ENCODE results near the gene XRCC5.
"Not testable (repeated sequence)": the region's sequence is repeated elsewhere in the genome, so short reads cannot be mapped to it uniquely, and the experiment has no call there.

XRCC5 gene

DNA sequence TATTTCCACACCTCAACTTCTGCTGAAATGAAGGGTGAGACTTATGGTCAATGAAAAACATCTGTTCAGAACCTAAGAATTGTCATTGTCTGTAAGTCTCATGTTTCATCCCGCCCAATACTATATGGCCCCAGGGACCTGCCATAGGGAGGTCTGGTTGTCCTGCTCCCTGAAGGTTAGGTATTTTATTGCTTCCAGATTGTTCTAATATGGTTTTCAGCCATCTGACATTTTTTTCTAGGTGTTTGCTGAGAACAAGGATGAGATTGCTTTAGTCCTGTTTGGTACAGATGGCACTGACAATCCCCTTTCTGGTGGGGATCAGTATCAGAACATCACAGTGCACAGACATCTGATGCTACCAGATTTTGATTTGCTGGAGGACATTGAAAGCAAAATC is 7.3 kb downstream of the XRCC5 start:
- DNase-seq = no peak

DNA sequence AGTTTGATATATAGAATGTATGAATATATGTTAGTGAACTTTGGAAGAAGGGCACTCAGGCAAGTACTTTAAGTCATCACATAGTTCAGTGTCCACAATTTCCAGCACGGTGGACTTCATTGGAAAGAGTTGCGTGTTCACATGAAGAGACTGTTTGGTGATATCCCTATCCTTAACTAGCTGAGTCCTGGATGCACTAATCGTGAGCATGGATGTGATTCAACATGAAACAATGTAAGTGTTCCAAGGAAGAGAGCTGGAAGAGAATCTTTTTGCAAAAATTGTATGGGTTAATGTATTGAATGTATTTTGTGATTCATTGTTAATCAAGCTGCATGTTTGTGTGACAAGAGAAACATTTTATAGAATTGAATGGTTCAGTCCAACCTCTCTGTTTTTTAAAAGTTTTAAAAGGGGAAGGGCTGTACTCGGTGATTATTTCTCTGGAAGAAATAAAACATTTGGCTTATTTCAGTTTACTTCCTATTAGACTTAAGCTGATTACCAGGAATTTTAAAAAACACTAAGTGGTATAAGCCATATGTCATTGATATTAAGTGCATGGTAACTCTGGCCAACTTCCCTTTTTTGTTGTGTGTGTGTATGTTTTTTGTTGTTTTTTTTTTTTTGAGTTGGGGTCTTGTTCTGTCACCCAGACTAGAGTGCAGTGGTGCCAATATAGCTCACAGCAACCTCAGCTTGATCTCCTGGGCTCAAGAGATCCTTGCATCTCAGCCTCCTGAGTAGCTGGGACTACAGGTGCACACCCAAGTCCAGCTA is 8.6 kb downstream of the XRCC5 start:
- DNase-seq = no peak

DNA sequence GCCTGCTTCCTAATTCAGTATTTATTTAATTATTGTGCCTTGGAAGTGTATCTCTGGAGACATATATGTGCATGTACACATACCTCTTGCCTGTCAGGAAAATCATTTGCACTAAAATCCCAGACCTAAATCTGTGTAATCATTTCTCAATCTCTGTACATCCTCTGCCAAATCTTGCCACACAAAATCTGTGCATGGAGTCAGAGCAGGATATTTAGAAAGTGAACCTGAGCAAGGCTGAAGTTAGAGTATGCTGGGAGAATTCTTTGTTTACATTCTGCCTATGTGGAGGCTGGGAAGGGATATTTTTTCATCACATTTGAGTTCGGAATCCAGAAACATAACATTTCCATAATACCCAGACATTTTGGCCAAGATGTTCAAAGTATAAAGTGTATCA is 9.3 kb downstream of the XRCC5 start:
- DNase-seq = no peak

DNA sequence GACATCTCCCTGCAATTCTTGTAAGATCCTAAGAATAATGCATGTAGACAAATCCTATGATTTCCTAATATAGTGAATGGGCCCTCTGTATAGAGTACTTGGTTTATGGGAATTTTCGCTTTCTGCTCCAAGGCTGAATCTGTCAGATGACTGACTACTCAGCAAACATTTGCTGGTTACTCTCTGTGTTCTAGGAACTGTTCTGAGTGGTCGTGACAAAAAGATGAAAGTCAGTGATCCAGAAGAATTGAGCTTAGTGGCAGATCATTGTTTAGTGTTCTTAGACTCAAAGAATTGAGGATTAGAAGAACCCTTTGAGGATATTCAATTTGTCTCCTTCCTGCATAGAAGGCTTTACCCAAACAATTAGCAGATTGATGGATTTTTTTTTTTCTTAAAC is 10.0 kb downstream of the XRCC5 start:
- no peak for DNase-seq

DNA sequence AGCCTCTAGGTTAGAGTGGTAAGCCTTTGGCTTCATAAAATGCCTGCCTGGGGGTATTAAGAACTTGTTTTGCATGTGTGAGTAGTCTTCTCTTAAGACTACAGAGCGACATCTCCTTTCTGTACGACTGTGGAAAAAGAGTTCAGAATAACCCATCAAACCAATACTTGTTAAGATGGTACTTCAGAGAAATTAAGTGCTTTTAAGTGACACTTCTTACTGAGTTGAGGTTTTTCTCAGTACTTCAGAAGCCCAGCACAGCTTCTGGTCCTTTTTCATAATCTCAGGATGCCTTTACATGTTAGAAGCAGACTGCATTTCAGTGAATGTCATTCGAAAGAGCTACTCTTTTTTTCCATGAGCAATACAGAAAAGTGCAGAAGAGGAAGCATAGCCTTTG is 10.8 kb downstream of the XRCC5 start:
- no peak for DNase-seq

DNA sequence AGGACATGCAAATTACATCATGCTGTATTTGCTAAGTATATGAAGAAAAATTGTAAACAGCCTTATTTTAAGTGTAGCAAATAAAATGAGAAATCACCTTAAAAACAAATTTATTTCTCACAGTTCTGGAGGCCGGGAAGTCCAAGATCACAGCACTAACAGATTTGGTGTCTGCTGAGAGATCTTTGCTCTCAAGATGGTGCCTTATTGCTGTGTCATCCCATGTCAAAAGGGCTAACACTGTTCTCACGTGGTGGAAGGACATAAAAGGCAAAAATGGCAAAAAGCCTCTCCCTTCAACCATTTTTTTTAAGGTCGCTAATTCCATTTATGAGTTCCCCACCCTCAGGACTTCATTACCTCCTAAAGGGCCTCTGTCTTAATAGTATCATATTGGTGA is 12.1 kb downstream of the XRCC5 start:
- no peak for DNase-seq

DNA sequence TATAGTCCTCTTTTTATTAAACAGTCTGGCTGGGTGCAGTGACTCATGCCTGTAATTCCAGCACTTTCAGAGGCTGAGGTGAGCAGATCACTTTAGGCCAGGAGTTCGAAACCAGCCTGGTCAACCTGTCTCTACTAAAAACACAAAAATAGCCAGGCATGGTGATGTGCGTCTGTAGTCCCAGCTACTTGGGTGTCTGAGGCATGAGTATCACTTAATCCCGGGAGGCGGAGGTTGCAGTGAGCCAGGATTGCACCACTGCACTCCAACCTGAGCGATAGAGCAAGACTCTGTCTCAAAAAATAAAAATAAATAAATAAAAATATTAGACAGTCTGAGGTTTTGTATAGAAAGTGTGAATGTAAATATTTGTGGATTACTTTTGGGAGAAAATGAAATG is 17.8 kb downstream of the XRCC5 start:
- DNase-seq = no peak

DNA sequence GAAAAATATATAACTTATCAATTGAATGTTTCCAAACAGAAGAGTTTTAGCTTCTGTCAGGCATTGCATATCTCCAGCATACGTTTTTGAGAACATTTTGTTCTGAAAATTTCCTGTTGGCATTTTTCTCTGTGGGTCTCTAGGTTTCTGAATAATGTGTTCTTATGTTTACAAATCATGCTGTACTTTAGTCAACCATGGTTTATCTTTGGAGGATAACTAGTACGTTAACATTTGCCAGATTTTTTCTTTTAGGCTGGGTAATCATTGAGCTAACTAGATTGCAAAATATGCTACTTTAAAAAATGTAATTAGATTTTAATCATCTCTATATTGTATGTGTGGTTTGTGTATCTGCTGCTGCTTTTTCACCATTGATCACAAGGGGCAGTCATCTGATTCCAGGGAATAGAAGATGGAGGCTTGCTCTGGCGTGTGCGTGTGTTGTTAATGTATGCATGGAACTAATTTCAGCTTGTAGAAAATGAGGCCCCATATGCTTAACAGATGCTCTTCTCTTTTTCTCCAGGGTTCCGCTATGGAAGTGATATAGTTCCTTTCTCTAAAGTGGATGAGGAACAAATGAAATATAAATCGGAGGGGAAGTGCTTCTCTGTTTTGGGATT is 21.3 kb downstream of the XRCC5 start:
- DNase-seq = no peak

DNA sequence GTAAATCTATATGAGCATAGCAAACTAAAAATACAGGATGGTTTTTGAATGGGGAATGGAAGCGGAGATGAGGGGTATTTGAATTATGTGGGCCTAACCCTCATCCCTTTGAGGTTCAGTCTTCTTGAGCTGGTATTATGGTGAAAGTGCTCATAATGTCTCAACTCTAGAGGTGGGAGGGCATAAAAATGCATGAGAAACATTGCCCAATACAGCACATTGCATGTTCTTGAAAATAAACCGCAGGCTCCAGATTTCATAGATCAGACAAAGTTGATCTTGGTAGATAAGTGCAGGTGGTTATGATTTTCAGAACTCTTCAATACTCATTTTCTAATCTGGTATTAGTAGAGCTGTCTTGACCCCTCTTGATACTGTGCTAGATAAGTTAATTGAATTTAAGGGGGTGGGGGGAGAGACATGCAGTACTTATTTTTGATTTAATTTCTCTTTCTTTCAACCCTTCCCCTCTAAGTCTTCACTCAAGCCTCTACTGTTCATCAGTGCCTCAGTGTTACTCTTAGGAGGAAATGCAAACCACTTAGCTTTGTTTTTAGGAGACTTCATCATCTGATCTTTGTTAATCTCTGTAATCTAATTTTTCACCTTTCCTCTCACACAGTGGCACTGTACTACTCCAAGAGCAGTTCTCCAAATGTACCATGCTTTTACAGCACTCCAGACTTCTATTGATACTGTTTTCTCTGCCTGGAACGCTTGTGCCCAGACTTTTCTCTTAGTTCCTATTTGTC is 22.2 kb downstream of the XRCC5 start:
- no peak for DNase-seq

DNA sequence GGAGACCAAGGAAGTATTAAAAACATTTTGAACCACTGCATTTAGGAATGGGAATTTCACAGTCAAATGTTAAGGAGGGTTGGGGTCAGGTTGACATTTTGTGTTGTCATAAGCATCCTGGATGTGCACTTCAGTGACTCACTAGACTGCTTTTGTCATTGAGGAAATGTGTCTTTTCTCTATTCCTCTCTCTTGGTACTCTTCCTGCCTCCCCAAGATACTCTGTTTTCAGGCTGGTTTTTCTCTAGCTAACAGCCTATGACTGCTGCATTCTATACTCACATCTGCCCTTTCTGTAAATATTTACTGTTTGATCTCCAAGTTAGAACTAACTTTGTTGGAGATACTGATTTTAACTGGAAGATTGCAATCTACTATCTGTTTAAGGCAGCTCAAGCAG is 23.4 kb downstream of the XRCC5 start:
- DNase-seq = no peak

DNA sequence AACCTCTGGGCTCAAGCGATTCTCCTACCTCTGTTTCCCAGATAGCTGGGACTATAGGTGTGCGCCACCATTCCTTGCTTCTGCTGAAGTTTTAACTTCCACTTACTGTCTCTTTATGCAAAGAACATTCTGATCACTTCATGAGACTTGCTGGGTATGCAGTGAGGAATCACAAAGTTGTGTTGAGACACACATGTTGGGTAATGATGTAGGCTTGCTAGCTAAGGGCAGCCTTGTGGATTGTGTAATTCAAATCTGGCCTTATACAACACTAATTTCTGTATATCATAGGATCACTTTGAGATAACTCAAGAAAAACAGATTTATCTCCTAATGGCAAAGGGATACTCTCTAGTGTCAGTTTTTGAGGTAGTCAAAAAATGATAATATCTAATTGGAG is 24.2 kb downstream of the XRCC5 start:
- DNase-seq = no peak

DNA sequence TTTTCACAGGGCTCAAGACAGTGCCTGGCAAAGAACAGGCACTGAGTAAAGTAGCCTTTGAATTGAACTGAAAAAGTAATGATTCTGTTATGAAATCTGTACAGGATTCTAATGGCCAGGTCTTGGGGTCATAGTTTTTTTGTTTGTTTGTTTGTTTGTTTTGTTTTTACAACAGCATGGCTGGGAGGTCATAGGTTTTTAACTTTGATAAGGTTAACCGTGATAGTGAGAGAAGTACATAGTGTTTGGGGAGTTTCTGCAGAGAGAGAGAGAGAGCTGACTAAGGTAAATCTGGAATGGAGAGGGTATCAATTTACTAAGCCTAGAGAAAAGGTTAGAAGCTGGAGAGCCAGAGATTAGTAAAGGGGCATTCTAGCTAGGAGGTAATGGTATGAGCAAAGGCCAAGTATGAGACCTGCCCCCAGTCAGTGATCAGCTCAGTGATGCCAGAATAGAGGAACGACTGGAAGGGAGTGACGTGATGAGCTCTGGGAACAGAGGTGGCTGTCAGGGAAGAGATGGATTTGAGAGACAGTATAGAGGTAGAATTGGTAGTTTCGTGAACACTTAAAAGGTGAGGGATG is 25.9 kb downstream of the XRCC5 start:
- no peak for DNase-seq

DNA sequence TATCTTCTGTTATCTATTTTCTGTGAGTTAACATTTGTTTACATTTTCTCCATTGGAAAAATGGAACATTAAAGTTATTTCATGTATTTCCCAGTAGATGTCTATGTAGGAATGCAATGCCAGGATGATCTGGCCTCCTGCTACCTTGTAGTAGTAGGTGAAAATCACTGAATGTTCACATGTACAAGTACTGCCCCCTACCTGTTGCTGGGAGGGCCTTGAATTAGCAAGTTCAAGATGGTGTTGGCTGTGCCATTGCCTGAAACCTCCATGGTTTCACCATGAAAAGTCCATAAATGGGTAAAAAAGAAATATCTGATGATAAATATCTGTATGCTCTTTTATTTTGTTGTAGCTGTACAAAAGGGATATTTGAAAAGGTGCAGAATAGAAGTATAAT is 30.7 kb downstream of the XRCC5 start:
- no peak for DNase-seq

DNA sequence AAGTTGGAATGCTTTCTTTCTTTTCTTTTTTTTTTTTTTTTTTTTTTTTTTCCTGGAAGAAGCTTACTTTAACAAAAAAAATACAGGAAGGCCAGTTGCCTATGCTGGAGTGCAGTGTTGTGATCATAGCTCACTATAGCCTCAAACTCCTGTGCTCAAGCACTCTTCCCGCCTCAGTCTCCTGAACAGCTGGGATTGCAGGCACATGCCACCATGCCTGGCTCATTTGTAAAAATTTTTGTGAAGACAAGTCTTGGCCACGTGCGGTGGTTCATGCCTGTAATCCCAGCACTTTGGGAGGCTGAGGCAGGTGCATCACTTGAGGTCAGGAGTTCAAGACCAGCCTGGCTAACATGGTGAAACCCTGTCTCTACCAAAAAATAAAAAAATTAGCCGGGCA is 32.4 kb downstream of the XRCC5 start:
- DNase-seq = not testable (repeated sequence)

DNA sequence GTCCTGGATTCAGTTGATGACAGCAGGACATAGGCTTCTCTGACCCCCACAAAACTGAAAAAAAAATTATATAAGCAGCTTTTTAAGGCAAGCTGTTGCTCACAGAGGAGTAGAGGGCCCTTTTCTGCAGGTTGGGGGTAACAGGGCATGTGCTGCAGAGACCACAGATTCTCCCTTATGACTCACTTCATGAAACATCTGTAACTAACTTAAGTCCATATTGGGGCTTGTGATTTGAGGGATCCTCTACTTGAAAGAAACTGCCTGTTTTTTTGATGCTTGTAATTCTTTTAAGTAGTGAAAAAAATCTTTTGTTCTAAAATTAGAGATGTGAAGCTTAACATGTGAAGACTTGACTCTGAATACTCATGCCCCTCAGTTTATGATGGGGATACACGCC is 33.4 kb downstream of the XRCC5 start:
- no peak for DNase-seq

DNA sequence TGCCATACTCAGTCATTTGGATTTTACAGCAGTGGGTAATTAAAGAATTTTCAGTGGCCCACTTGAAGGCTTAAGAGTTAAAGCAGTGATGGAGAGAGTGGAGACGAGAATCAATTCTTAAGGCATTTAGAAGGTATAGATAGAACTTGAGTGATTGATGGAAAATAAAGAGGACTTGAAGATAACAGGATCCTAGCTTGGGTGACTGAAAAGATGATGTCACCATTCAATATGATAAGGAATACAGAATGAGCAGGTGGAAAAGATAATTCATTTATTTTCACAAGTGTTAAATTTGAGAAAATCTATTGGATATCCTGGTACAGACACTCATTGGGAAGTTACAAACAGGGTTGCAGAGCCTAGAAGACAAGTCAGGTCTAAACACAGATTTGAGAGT is 35.2 kb downstream of the XRCC5 start:
- DNase-seq = no peak

DNA sequence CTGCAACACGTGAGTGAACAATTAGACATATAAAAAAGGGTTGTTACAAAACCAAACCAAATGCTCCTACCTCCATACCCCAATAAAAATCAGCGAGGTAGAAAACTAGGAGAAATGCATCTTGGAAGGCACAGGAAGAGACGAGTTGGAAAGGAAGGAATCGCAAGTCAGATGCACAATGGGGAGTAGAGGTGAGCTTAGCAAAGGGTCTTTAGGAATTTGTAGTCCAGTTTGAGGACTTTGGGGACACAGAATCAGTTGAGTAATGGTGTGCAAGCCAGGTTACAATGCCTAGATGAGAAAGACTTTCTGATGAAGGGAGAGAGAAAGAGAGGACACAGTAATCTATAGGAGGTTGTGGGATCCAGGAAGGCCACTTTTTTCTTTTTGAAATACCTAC is 35.7 kb downstream of the XRCC5 start:
- DNase-seq = no peak

DNA sequence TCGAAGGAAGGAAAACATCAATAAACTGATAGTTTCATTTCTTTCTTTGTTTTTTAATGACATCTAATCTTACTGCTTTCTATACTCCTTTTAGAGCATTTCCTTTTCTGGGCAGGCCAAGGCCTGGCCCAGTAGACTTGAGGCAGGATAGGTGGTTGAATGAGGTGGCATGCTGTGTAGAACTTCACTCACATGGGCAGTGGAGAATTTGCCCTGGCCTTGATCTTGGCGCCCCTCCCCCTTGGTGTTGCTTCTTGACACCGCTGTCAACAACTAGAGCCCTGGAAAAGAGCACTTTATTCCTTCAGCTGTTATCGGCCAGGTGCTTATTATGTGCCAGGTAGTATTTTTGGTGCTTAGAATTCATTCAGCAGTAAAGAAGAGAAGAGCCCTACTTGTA is 37.4 kb downstream of the XRCC5 start:
- no peak for DNase-seq

DNA sequence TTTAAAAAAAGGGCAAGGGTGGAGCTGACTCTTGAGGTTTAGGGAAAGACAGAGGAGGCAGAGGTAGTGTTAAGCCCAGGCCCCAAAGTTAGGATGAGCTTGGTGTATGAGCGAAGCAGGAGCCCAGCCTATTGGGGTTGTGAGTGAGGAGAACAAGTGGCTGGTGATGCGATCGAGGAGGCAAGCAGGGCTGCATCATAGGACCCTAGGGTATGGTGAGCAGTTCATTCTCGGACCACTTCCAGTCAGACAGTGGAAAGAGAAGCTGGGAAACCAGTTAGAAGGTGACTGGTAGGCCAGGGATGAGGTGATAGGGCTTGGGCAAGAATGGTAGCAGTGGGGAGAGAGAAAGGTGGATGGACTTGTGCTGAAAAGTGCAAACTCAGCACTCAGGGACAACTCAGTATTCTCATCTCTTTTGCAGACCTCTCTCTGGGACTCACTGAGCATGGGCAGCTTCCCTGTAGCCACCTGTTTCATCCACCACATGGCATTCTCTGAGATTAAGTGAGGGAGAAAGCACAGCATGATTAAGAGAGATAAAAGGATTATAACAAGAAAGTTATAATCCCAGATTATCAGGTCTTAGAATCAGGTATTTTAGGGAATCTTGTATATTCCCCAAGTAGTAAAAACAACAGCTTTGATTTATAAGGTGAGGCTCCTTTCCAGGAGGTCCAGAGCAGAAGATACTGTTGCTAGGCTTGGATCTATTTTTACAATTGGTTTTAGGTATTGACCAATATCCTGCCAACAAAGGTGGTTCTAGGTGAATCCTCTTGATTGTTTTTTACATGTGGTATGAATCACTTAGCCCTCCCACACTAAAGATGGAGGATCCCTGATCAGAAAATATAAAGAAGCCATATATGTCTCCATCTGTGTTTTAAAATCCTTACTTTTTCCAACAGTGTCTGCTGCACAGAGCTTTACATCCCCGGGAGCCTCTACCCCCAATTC is 38.3 kb downstream of the XRCC5 start:
- DNase-seq = no peak

DNA sequence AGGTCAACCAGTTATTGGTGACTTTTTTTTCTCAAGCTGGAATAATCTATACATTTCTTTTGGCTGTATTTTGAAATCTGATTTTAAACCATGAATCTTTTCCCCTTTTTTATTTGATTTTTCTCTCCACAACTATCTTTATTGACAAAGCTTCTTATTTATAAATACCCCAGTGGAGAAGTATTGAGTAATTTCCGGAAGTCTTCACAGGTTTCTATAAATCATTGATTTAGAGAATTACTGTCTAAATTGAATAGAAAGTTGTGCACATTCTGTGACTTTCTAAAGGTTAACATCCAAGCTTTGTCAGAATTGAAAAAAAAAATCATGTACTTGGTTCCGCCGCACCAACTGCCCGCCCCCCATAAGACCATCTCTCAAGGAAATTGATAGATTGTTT is 39.8 kb downstream of the XRCC5 start:
- DNase-seq = no peak

DNA sequence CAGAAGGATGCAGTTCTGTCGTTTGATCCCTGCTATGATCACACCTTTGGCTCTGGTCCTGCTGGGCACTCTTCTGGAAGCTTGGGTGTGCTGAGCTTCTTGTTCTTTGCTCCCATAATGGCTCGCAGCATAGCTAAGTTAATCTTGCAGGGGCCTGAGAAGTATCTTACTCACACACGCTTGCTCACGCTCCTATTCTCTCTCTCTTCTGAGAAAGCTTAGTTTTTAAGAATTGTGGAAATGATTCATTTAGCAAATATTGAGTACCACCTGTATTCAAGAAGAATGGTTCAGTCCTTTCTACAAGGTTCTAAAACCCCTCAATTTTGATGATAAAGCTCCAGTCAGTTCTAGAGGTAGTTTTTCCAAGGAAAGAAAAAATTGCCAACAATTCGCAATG is 40.6 kb downstream of the XRCC5 start:
- DNase-seq = no peak

All from nucleus accumbens (tissue), 56 donors.